Measurements from ENCODE around the gene TNFRSF6B. TPM values are rescaled to one million over a fixed set of nuclear protein-coding genes. Genes with fewer than 3 reads are reported as not detected.

The TNFRSF6B gene
- total and polyA plus RNA-seq, 2 of the 4 experiments (the other 2 are of a cell fraction) = 1.3 to 11.0 TPM

- intact Hi-C loops (cut with micrococcal nuclease) = loop anchor here (2.0 kb wide), 1 partner anchor 143 kb away; no protein-coding TSS in a partner anchor
- POLR2A ChIA-PET (ENCODE audit: unreplicated experiment) = no interaction called here
- dilution Hi-C loops (cut with HindIII; ENCODE audit: low sequenced_read_pairs, unreplicated experiment) = no loop called here
These were observed 14.8 kb upstream of the TNFRSF6B start for GRCh38 chr20:63681609-63682142.

More at GRCh38 chr20:63681609-63682142, 14.8 kb upstream of the TNFRSF6B start:
- Histone ChIP-seq H2AFZ (replicated peaks; ENCODE audit: low read length, poor library complexity) (peak overlapping the region; percentile 81), H4K5ac (ENCODE audit: low read depth, low read length) (peak overlapping the region; percentile 98), H2AK9ac (replicated peaks; ENCODE audit: low read depth, low read length, poor library complexity) (peak overlapping the region; percentile 85), H3K27me3 (ENCODE audit: control insufficient read depth, insufficient read depth, low read length) (no peaks in the 10 kb centered on the region), H2BK5ac (ENCODE audit: low read depth, low read length, poor library complexity, severe bottlenecking) (peak overlapping the region; percentile 99), H4K20me1 (ENCODE audit: insufficient read depth, low read length) (no peaks in the 10 kb centered on the region), H3K27ac (ENCODE audit: insufficient read depth, low read length) (peak overlapping the region; percentile 92), H4K91ac (ENCODE audit: insufficient read depth, low read depth, low read length) (peak overlapping the region; percentile 99), H2BK15ac (ENCODE audit: low read depth, low read length) (peak overlapping the region; percentile 100), H3K23ac (ENCODE audit: low read depth, low read length) (peak overlapping the region; percentile 94; the same call in 1 of the 2 replicates), H3K14ac (replicated peaks; ENCODE audit: low read depth, low read length) (peak overlapping the region; percentile 98), H2BK20ac (ENCODE audit: low read depth, low read length) (peak overlapping the region; percentile 92), H4K8ac (ENCODE audit: low read depth in 2 of 2, low read length in 2 of 2) (peak overlapping the region; percentile 99 to 100), H3K18ac (ENCODE audit: low read depth, low read length) (peak overlapping the region; percentile 99), H3K9me3 (ENCODE audit: control insufficient read depth, insufficient read depth, low read length) (no peaks in the 10 kb centered on the region), H2AK5ac (ENCODE audit: low read depth, low read length) (peak overlapping the region; percentile 100), H2BK120ac (ENCODE audit: low read depth, low read length) (peak overlapping the region; percentile 99), H3K9ac (ENCODE audit: low read depth, low read length) (no peak overlapping the region), H3K4me1 (ENCODE audit: control insufficient read depth, insufficient read depth, low read length) (peaks cover 23% of the 10 kb centered on the region), H3K4me3 (ENCODE audit: insufficient read depth, low read depth, low read length) (no peak overlapping the region), H3K4ac (ENCODE audit: low read depth, low read length) (peak overlapping the region; percentile 100), H3K79me1 (ENCODE audit: low read depth in 1 of 2, low read length in 2 of 2) (peaks cover 10 to 44% of the 10 kb centered on the region in 2 experiments; a peak in 3 of 4 replicates), H3K36me3 (ENCODE audit: control insufficient read depth, insufficient read depth, low read length) (peaks cover 24% of the 10 kb centered on the region), H3K56ac (ENCODE audit: extremely low read depth, insufficient read depth, low read length) (peak overlapping the region; percentile 77), H3K9me1 (ENCODE audit: insufficient read depth, low read length) (peaks cover 24% of the 10 kb centered on the region), H3K4me2 (ENCODE audit: low read depth, low read length) (no peak overlapping the region)
- ATAC-seq (ENCODE audit: low read depth) (no peak), DNase-seq (no peak)
- in situ Hi-C loops (cut with MboI; ENCODE audit: low sequenced_read_pairs) = no loop called here
- 0 out of 2 replicates have a peak, but pooled peaks have one; percentile 7 for TF ChIP-seq POLR2A (IDR thresholded peaks at IDR 0.05; ENCODE audit: low read depth, low read length)
- no peak for TF ChIP-seq MXI1 (IDR thresholded peaks at IDR 0.05; ENCODE audit: borderline replicate concordance, low read depth, low read length)
- CTCF ChIA-PET = interaction anchor here (0.6 kb wide), 1 partner anchor 1182 kb away, joined by 3 read pairs; no protein-coding TSS in a partner anchor
- no TSS peak for BruUV-seq (replicated peaks)
- WGBS, 2 experiments (ENCODE audit: extremely low coverage in 2 of 2, insufficient read length in 1 of 2) = 89% methylated on average over 6 of the region's 13 CpGs; no CpG with 5 or more reads in 1 of the 2 experiments
